GM19099 (cell line): ENCODE results near the gene MACROD2.

Experiments used
- POLR2A ChIP-seq: IDR thresholded peaks from 3 replicates; pipeline ENCODE4 v1.6.1; 2011; ENCODE audit warnings: low read depth; ENCODE audit not compliant: insufficient read length; ENCODE audit errors: extremely low read depth

Gene MACROD2

DNA sequence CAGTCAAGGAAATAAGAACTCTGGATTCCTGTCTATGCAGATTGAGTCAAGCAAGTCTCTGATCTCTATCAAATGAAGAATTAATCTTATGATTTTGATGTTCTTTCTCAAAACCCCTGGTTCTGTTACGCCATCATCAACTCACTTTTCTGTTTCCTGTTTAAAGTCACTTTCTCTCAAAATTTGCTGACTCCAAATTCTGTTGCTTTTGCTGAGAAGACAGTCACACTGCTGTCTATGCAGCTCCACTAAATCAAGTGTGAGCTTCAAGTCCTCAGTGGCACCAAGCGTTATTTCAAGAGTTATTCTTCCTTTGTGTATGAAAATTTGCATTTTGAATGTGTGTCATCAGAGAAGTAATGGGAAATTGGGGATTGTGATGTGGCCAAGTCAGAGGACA, 1914.7 kb downstream of the MACROD2 start:
- no peak for TF ChIP-seq POLR2A

DNA sequence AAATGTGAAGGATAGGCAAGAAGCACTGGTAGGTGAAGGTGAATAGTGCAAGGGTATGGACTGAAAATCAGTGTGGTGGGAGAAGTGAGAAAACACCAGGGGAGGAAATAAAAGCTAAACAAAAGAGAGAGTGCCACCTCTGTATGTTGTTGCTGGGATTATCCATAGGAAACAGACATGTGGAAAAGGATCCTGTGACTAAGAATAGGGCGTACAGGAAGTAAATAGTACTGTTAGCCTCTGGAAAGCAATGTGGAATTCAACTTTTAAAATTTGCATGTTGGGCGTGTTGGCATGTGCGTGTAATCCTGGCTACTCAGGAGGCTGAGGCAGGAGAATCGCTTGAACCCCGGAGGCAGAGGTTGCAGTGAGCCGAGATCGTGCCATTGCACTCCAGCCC, 1916.3 kb downstream of the MACROD2 start:
- TF ChIP-seq POLR2A: no peak

DNA sequence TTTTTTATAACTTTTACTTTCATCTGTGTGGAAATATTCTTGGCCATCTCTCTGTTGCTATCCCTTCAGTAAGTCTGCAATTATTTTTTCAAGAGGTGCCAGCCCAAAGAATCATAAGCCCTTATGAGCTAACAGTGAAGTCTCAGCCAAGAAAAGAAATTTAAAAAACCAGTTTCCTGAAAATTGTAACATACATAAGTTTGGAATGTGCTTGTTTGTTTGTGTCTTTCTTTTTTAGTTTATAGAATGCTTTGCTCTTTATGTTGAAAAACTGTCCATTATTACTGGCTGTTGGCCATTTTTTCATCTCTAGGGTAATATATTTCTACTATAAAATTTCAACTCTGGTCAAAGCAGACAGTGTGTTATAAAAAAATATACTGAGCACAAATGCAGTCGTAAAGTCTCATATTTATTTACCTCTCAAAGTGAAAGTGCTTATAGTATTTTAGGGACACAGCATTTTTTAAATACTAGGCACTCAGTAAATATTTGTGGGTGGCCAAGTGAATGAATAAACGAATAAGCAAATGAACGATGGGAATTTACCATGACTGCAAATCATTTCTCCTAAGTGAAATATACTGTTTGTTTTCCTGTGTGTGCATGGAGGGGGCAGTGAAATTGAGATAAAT, 1918.2 kb downstream of the MACROD2 start:
- no peak for TF ChIP-seq POLR2A

GRCh38 chr20:15916623-15917022, 1921.3 kb downstream of the MACROD2 start:
- TF ChIP-seq POLR2A: no peak

DNA sequence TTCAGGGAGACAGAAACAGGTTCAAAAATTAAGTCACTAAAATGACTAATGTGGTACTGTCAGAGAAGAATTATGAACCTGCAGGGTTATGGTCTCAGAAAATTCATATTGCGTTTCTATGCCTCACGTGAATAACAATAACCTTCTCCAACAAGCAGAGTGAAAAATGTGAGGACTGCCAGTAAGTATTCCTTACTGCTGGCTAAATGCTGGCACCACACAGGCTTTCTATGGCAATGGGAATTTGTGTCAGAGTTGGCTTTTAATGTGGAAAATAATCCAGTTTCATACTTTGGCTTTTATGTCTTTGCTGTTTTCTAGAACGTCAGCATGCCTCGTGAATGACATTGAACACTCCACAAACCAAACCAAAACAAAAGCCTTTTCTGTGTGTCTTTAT, 1922.0 kb downstream of the MACROD2 start:
- no peak for TF ChIP-seq POLR2A

DNA sequence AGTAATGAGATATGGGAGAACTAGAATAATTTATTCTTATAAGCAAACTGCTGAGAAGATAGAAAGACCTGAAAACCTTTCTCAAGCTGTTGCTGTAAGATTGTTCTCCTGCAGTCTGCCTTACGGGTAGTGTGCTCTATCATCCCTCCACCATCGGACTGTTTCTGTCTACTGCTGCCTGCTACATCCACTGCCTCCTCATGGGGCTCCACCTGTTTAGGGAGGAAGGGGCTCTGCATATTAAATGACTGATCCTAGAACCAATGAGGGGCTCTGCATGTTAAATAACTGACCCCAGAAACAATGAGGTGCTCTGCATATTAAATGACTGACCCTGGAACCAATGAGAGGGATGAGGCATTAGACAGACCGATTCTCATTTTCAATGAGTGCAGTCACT, 1923.3 kb downstream of the MACROD2 start:
- TF ChIP-seq POLR2A: no peak

DNA sequence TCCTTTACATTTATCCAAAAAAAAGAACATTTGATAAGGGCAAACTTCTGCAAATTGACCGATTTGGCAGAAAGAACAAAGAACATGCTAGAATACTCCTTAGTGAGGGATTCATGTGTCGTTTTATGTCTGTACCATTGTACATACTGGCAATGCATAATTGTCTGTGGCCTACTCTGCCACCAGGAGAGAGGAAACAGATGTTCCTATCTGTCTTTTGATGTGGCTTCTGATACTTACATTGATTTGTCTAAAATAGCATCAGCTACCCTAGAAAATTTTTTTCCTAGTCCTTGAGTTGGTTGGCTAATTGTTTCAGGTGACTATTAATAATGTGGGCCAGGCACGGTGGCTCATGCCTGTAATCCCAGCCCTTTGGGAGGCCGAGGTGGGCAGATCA, 1923.8 kb downstream of the MACROD2 start:
- no peak for TF ChIP-seq POLR2A

DNA sequence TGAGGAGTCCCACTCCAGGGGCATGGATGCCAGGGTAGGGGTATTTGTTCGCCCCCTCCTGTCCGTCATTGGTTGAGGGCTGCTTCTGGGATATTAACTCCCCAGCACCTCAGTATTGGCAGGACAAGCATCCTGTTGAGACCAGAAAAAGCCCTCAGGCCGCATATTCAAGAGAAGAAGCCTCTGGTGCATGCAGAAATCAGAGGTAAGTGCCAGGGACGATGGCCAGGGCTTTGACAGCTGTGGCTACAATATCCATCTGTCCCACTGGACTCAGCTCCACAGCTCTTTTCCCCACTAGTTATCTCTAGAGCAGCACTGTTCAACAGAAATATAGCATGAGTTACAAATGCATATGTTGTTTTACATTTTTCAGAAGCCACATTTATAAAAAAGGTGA, 1926.6 kb downstream of the MACROD2 start:
- TF ChIP-seq POLR2A: no peak

DNA sequence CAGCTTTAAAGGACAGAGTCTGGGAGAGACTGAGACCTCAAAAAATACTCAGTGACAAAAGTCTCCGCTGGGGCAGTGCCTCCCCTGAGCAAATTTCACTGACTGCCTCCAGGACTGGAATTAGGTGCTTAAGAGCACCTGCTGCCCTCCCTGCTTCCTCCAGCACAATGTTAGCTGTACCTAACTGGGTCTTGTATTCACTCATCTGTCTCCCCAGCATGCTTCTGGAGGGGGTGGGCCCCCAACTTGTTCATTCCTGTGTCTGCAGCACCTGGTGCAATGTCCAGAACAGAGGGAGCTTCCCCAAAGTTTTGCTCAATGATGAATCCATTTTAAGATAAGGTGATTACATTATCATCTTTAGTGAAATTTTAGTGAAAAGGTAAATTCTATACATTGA, 1927.2 kb downstream of the MACROD2 start:
- no peak for TF ChIP-seq POLR2A

DNA sequence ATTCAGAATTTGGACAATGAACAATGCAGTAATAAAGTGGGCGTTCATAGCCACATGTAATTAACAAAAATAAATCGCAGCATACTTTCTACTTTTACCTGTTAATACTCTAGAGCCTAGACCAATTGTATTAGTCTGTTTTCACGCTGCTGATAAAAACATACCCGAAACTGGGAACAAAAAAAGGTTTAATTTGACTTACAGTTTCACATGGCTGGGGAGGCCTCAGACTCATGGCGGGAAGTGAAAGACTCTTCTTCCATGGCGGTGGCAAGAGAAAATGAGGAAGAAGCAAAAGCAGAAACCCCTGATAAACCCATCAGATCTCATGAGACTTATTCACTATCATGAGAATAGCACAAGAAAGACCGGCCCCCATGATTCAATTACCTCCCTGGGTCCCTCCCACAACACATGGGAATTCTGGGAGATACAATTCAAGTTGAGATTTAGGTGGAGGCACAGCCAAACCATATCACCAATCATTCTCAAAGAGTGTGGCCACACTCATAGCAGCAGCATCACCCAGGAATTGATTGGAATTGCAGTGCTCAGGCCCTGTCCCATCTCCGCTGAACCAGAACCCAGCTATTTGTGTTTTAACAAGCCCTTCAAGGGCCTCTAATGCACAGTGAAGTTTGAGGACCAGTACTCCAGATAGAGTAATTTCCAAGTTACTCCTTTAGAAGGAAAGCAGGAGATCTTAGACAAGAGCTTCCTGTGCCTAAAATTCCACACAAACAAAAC, 1927.9 kb downstream of the MACROD2 start:
- no peak for TF ChIP-seq POLR2A

GRCh38 chr20:15924556-15924955, 1929.2 kb downstream of the MACROD2 start:
- no peak for TF ChIP-seq POLR2A

- no peak for TF ChIP-seq POLR2A
Measured at GRCh38 chr20:15925376-15925775, 1930.1 kb downstream of the MACROD2 start.

GRCh38 chr20:15927893-15928650, 1932.8 kb downstream of the MACROD2 start:
- TF ChIP-seq POLR2A: no peak

GRCh38 chr20:15928946-15929345, 1933.6 kb downstream of the MACROD2 start:
- no peak for TF ChIP-seq POLR2A

- no peak for TF ChIP-seq POLR2A
Measured at GRCh38 chr20:15930311-15931305, 1935.3 kb downstream of the MACROD2 start.
